Left lung (tissue), 10 donors: ENCODE data around the gene CAB39. TPM values are rescaled to one million over a fixed set of nuclear protein-coding genes. Genes with fewer than 3 reads are reported as not detected.
A peak's percentile ranks its signal among the peaks of the same experiment; 100 is the strongest.

Experiments
- ATAC-seq: fragments of 200-7000 bp; cut with Tn5 transposase; one replicate; pipeline ENCODE4 v1.9.1; 2020; ENCODE audit warnings: moderate library complexity
- DNase-seq, 4 donors: peaks; one replicate each; pipeline ENCODE4 v3.0.0-alpha.2; 2013 to 2020
- H3K27ac ChIP-seq, 2 donors: fragments of 200-600 bp; sonication (generic) in 1 of 2; one replicate each; pipeline versions ENCODE4 v1.5.0 to v1.8.0; 2020 to 2021
- H3K27me3 ChIP-seq, 2 donors: fragments of 200-600 bp; sonication (generic) in 1 of 2; one replicate each; pipeline versions ENCODE4 v1.5.0 to v1.8.0; 2020 to 2021
- H3K36me3 ChIP-seq, 2 donors: fragments of 200-600 bp; sonication (generic) in 1 of 2; one replicate each; pipeline versions ENCODE4 v1.5.0 to v1.8.0; 2020 to 2021
- H3K4me1 ChIP-seq, 2 donors: fragments of 200-600 bp; one replicate each; pipeline ENCODE4 v1.8.0; 2021
- H3K4me3 ChIP-seq, 2 donors: fragments of 200-600 bp; sonication (generic) in 1 of 2; one replicate each; pipeline versions ENCODE4 v1.5.0 to v1.8.0; 2020 to 2021; ENCODE audit warnings: mild to moderate bottlenecking in 1 of 2
- H3K9me3 ChIP-seq, 2 donors: fragments of 200-600 bp; sonication (generic) in 1 of 2; one replicate each; pipeline versions ENCODE4 v1.5.0 to v1.8.0; 2020 to 2021
- CTCF ChIP-seq, 2 donors: fragments of 200-600 bp; sonication (generic) in 1 of 2; IDR thresholded peaks; one replicate each; pipeline versions ENCODE4 v1.5.0 to v1.8.0; 2021; ENCODE audit warnings: antibody characterized with exemption in 2 of 2
- intact Hi-C, 2 donors: fragments of 100-400 bp; cut with DNase I; formaldehyde crosslinking; loops; one replicate each; pipeline versions ENCODE4 v1.11.2 to v1.14.2; 2022
- polyA plus RNA-seq, 6 donors: library from polyadenylated mRNA; unstranded; fragments of 120-200 nt; gene quantifications; one replicate each; pipeline ENCODE4 v1.2.1, GENCODE V29; 2013; ENCODE audit not compliant: insufficient read length in 6 of 6
- total RNA-seq, 2 donors: library from RNA; stranded (reverse); fragmentation: NEBNext Ultra II Directional; extraction: Animal tissue kit (Norgen Biotek cat#: 25700); gene quantifications; one replicate each; pipeline ENCODE4 v1.2.1, GENCODE V29; 2021
- donor health status: DM: no; HTN: yes; CAD: no.
- donor health status: DM: no; HTN: no; CAD: no.

Gene CAB39
- total and polyA plus RNA-seq, 8 donors = 52.9 to 86.5 (median 63.3) TPM

GRCh38 chr2:230797515-230798495, 85.2 kb downstream of the CAB39 start:
- no peak for TF ChIP-seq CTCF (IDR thresholded peaks at IDR 0.05)
- no peaks in the 10 kb centered on the region for H3K27me3 ChIP-seq
- H3K36me3 ChIP-seq = peaks cover 0 to 36% of the 10 kb centered on the region in 2 donors
- H3K27ac ChIP-seq = peak overlapping the region in 1 of 2 donors; percentile 63
- DNase-seq (no peak), ATAC-seq (peak; percentile 53)
- H3K4me1 ChIP-seq = peaks cover 27 to 64% of the 10 kb centered on the region in 2 donors
- intact Hi-C loops = loop anchor here in 1 of 2 donors (5.0 kb wide), 1 partner anchor 86 kb away; the partner anchor contains the start of gene CAB39
- H3K9me3 ChIP-seq = no peaks in the 10 kb centered on the region
- H3K4me3 ChIP-seq = no peak overlapping the region

- peaks cover 18 to 54% of the 10 kb centered on the region in 2 donors for H3K4me1 ChIP-seq
- no peak overlapping the region for H3K4me3 ChIP-seq
- peak; percentile 45 to 54 for TF ChIP-seq CTCF (IDR thresholded peaks at IDR 0.05)
- ATAC-seq (peak; percentile 72), DNase-seq (peak in 2 of 4 donors; percentile 31 to 56)
- peak overlapping the region in 1 of 2 donors; percentile 63 for H3K27ac ChIP-seq
- H3K9me3 ChIP-seq = no peaks in the 10 kb centered on the region
- H3K36me3 ChIP-seq = peaks cover 0 to 44% of the 10 kb centered on the region in 2 donors
- H3K27me3 ChIP-seq = no peaks in the 10 kb centered on the region
- intact Hi-C loops = loop anchor here in 1 of 2 donors (5.0 kb wide), 1 partner anchor 87 kb away; the partner anchor contains the start of gene CAB39
Observed at GRCh38 chr2:230798769-230799399, 86.2 kb downstream of the CAB39 start.

GRCh38 chr2:230805353-230806017, 92.8 kb downstream of the CAB39 start:
- DNase-seq (no peak), ATAC-seq (no peak)
- H3K27me3 ChIP-seq = no peaks in the 10 kb centered on the region
- H3K27ac ChIP-seq = no peak overlapping the region
- peaks cover 0 to 58% of the 10 kb centered on the region in 2 donors for H3K36me3 ChIP-seq
- H3K9me3 ChIP-seq = no peaks in the 10 kb centered on the region
- no peak overlapping the region for H3K4me3 ChIP-seq
- no peaks in the 10 kb centered on the region for H3K4me1 ChIP-seq
- intact Hi-C loops = no loop called here
- TF ChIP-seq CTCF (IDR thresholded peaks at IDR 0.05) = no peak

- H3K4me3 ChIP-seq = no peak overlapping the region
- no peak for TF ChIP-seq CTCF (IDR thresholded peaks at IDR 0.05)
- H3K27ac ChIP-seq = no peak overlapping the region
- H3K9me3 ChIP-seq = no peaks in the 10 kb centered on the region
- H3K36me3 ChIP-seq = peaks cover 0 to 60% of the 10 kb centered on the region in 2 donors
- H3K4me1 ChIP-seq = no peaks in the 10 kb centered on the region
- DNase-seq (no peak), ATAC-seq (no peak)
- no peaks in the 10 kb centered on the region for H3K27me3 ChIP-seq
- intact Hi-C loops = no loop called here
Observed at GRCh38 chr2:230807729-230808128, 95.1 kb downstream of the CAB39 start.
